Retina (tissue), 1 donor: Measurements from ENCODE around the gene SPTBN1.

Experiments used
- DNase-seq: peaks from one replicate; pipeline ENCODE4 v3.0.0-alpha.2; 2016

The SPTBN1 gene

DNA sequence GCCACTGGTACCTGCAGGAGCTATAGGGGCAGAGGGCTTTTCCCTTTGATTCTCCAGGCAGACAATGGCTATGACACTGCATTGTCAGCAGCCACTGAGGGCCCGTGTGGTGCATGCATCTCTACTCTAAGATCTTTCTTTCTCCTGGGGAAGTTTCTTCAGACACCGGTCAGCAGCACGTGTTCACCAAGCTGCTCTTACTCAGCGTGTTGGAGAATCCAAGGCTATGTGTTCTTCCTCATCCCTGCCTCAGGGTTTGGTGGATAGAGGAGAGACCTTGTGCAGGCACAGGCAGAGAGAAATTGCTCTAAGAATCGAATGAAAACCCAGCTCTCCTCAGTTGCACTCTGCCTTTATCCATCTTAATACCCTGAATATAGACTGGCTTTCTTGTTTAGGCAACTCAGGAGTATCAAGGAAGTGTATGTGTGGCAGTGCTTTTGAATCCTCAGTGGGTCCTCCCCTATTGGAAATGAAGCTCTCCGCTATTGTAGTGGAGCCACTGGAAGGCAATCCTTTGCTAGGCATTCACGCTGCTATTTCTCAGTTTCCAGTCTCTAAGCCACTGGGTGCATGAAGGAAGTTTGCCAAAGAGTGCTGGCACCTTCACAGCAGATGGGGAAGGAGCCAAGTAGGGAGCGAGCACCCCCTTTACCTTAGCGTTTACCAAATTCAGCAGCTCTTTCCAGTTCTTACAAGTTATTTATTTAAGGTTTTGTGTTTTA is 180.4 kb downstream of the SPTBN1 start:
- no peak for DNase-seq

DNA sequence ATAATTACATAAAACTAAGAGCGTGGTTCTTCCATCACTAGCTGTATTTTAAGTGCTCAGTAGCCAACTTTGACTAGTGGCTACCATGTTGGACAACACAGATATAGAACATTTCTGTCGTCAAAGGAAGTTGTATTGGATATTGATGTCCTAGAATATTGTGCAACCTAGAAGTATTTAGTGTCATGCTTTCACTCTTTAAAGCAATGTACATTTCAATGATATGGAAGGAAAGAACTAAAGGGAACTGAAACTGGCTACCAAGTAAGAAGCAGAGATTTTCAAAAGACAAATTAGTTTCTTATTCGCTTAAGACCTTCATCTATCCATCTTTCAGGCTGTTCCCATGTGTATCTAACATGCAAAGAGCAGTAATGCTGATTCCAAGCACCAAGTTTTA is 182.0 kb downstream of the SPTBN1 start:
- no peak for DNase-seq

- no peak for DNase-seq
Observed at GRCh38 chr2:54638774-54639187, 182.7 kb downstream of the SPTBN1 start.

DNA sequence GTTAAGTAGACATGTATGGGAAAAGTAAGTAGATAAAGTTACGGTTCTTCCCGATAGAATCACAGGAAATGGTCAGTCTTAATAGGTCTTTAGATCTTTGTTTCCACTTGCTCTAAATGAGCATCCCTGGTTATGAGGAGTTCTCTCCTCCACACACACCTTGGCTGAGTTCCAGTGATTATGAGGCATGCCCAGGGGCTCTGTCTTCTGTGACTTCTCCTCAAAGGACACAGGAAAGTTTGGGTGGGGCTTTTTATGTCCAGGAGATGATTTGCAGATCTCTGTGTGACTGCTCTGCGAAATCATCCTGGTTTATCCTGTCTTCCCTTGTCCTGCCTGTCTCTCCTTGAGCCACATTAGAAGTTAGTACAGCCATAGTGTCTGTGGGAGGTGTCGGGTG is 183.5 kb downstream of the SPTBN1 start:
- no peak for DNase-seq

DNA sequence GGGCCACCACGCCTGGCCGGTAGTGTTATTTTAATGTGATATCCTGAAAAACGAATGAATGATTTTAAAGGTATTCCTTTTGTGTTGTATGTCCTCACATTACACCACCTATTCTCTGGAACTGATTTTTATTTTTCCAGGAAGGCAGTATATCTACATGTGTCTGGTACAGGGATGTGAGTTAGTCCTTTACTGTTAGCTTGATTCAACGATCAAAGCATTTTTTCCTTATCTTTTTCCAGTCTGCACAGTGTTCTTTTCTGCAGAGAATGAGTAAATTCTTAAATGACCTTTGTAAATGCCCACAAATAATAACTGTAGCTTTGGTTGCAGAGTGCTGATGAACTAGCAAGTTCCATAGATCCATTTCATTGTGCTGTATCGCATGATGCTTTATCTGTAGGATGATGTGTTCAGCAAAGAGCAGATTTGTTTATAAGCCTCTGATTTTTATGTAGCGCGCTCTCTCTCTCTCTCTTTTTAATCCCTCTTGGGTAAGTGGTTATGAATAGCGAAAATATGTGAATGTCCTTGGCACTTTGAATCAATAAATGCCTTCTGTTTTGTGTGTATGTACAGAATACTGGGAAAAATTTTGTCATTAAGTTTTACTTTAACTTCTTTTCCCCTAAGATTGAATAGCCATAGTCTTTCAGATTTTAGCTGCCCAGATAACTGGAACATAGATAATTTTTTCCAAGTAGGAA is 184.9 kb downstream of the SPTBN1 start:
- no peak for DNase-seq

- no peak for DNase-seq
Observed at GRCh38 chr2:54641988-54642387, 185.9 kb downstream of the SPTBN1 start.

- DNase-seq: no peak
Observed at GRCh38 chr2:54642677-54643430, 186.7 kb downstream of the SPTBN1 start.

GRCh38 chr2:54644236-54644635 is 188.1 kb downstream of the SPTBN1 start:
- no peak for DNase-seq

DNA sequence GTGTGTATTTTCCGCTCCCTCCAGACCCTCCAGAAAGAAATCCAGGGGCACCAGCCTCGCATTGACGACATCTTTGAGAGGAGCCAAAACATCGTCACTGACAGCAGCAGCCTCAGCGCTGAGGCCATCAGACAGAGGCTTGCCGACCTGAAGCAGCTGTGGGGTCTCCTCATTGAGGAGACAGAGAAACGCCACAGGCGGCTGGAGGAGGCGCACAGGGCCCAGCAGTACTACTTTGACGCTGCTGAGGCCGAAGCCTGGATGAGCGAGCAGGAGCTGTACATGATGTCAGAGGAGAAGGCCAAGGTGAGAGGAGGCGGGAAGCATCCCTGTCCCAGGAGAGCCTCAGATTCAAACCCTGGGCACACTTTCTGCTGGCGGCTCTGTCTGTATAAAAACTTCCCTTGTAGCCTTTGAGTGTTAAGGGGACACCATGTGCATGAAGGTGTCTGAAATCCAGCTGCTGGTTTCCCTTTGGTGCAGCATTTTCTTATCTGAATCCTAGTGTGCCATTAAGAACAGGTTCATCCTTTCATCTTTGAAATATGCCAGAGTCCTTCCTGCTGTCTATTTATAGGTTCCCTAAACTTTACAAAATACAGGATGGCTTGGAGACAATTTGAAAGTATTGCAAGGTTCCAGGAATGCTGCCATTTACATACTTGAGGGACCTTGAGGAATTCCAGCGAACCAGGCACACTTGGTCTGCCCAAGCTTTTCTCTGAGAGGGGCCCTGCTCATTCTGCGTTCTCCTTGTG is 190.2 kb downstream of the SPTBN1 start:
- no peak for DNase-seq

GRCh38 chr2:54648256-54648655 is 192.1 kb downstream of the SPTBN1 start:
- DNase-seq: no peak

GRCh38 chr2:54649191-54649590 is 193.1 kb downstream of the SPTBN1 start:
- no peak for DNase-seq

GRCh38 chr2:54649633-54650032 is 193.5 kb downstream of the SPTBN1 start:
- no peak for DNase-seq

- no peak for DNase-seq
Observed at GRCh38 chr2:54650612-54651011, 194.5 kb downstream of the SPTBN1 start.

DNA sequence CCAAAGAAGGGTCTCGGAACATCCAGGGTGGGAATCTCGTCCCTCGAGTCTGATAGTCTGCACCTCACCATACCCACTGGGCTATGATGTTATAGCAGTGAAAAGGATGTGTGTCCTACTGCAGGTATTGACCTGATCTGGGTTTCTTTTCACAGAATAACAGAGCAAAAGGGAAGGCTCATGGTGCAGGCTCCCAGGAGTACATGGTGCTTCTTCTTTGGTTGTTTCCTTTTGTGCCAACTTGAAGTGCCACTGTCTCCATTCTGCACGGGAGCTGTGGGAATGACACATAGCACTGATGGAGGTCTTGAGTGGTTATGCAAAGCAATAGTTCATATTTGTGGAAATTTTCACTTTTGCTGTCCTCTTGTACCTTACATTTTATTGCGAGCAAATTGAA is 195.2 kb downstream of the SPTBN1 start:
- DNase-seq: no peak

DNA sequence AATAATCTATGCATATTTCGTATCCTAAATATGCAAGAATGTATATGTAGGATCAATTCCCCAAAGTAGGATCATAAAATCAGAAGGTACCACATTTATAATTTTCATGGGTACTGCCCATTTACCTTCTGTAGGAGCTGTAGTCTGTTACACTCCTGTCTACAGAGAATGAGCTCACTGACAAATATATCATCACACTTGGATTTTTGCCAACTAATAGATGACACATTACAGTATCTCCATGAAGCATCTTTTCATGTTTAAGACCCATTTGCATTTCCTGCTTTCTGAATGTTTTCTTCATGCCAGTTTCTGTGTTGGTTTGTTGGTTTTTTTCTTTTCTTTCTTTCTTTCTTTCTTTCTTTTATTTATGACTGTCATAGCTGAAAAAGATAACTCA is 196.4 kb downstream of the SPTBN1 start:
- no peak for DNase-seq

GRCh38 chr2:54653572-54654204 is 197.6 kb downstream of the SPTBN1 start:
- no peak for DNase-seq

- DNase-seq: no peak
Observed at GRCh38 chr2:54655046-54655809, 199.1 kb downstream of the SPTBN1 start.

DNA sequence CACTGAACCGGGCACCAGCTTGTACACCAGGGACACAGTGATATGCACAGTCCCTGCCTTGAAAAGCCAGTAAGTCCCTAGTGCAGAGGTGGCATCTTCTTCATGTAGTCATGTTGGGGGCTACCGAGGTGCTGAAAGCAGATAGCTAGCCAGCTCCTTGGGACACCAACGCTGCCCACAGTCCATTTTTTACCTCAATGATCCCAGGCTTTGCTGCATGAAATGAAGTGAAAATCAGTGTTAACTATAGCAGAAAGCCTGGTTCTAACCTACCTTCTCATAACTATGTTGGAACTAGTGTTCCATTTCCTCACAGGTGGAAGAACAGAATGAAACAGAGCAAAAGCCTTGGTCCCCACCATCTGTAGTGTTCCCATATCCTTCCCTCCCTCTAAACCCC is 200.7 kb downstream of the SPTBN1 start:
- DNase-seq: no peak

- DNase-seq: peak; percentile 28
Observed at GRCh38 chr2:54657664-54658083, 201.5 kb downstream of the SPTBN1 start.

GRCh38 chr2:54658564-54659071 is 202.5 kb downstream of the SPTBN1 start:
- DNase-seq: no peak

DNA sequence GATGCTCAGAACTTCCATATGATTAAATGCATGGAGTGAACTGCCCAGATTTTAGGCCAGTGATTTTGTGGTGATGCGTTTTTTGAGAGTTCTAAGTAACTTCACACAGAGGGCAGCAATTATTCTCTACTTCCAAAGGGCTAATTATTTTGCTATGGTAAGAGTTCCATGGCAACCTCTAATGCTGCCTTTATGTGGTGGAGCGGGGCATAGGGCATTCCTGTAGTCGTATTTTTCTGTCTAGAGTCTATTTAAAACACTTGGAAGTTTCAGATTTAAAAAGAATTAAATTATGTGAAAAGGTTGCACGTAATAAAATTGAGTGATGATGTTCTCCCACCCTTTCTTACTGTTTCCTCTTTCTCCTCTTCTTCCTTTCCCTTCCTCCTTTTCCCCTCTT is 203.4 kb downstream of the SPTBN1 start:
- DNase-seq: no peak

GRCh38 chr2:54660752-54661151 is 204.6 kb downstream of the SPTBN1 start:
- DNase-seq: no peak
